CD4-positive, alpha-beta T cell treated with Interleukin-17A for 1 hour (primary cell): ENCODE measurements around the gene CTNNBL1.
A peak's percentile ranks its signal among the peaks of the same experiment; 100 is the strongest.
"Not testable (repeated sequence)": the region's sequence is repeated elsewhere in the genome, so short reads cannot be mapped to it uniquely, and the experiment has no call there.

Experiments
- DNase-seq: peaks from one replicate; pipeline ENCODE4 v3.0.0-alpha.2; 2020

The CTNNBL1 gene

GRCh38 chr20:37680420-37680819 lies 13.4 kb upstream of the CTNNBL1 start:
- no peak for DNase-seq

GRCh38 chr20:37681384-37682112 lies 12.3 kb upstream of the CTNNBL1 start:
- no peak for DNase-seq

- DNase-seq: not testable (repeated sequence)
Observed at GRCh38 chr20:37683146-37683545, 10.7 kb upstream of the CTNNBL1 start.

GRCh38 chr20:37686762-37687477 lies 6.9 kb upstream of the CTNNBL1 start:
- no peak for DNase-seq

- DNase-seq: no peak
Observed at GRCh38 chr20:37687478-37687805, 6.4 kb upstream of the CTNNBL1 start.

- DNase-seq: no peak
Observed at GRCh38 chr20:37688093-37688492, 5.7 kb upstream of the CTNNBL1 start.

GRCh38 chr20:37690626-37691369 lies 3.0 kb upstream of the CTNNBL1 start:
- DNase-seq: no peak

- no peak for DNase-seq
Observed at GRCh38 chr20:37692459-37693166, 1.2 kb upstream of the CTNNBL1 start.

- no peak for DNase-seq
Observed at GRCh38 chr20:37693242-37693634, 592 bp upstream of the CTNNBL1 start.

- DNase-seq: no peak
Observed at GRCh38 chr20:37695684-37696342, 2.0 kb downstream of the CTNNBL1 start.

- peak; percentile 11 for DNase-seq
Observed at GRCh38 chr20:37697314-37697713, 3.5 kb downstream of the CTNNBL1 start.

- DNase-seq: no peak
Observed at GRCh38 chr20:37699202-37699601, 5.4 kb downstream of the CTNNBL1 start.

GRCh38 chr20:37700301-37700700 lies 6.5 kb downstream of the CTNNBL1 start:
- DNase-seq: no peak

GRCh38 chr20:37701676-37702075 lies 7.8 kb downstream of the CTNNBL1 start:
- DNase-seq: not testable (repeated sequence)

- DNase-seq: no peak
Observed at GRCh38 chr20:37702403-37703034, 8.7 kb downstream of the CTNNBL1 start.

- no peak for DNase-seq
Observed at GRCh38 chr20:37703035-37703845, 9.4 kb downstream of the CTNNBL1 start.

- no peak for DNase-seq
Observed at GRCh38 chr20:37704955-37705354, 11.1 kb downstream of the CTNNBL1 start.

- no peak for DNase-seq
Observed at GRCh38 chr20:37706298-37706697, 12.5 kb downstream of the CTNNBL1 start.

GRCh38 chr20:37711001-37711400 lies 17.2 kb downstream of the CTNNBL1 start:
- no peak for DNase-seq

- no peak for DNase-seq
Observed at GRCh38 chr20:37711994-37712964, 18.4 kb downstream of the CTNNBL1 start.
